Astrocyte (in vitro differentiated cells and primary cell): ENCODE results near the gene RAD21L1. TPM values are rescaled to one million over a fixed set of nuclear protein-coding genes. Genes with fewer than 3 reads are reported as not detected.
A peak's percentile ranks its signal among the peaks of the same experiment; 100 is the strongest.

Experiments
- DNase-seq: peaks from one replicate; pipeline ENCODE4 v3.0.0-alpha.2; 2010; ENCODE audit warnings: low read depth
- FAIRE-seq: peaks from 2 replicates; lab custom pipeline; 2011; peaks lifted over from hg19 to GRCh38; lab: Jason Lieb, UNC
- H2AFZ ChIP-seq: 2 replicates; pipeline ENCODE4 v1.6.0; 2012; ENCODE audit warnings: low read depth, low read length, inconsistent platforms
- H3K27ac ChIP-seq: 2 replicates; pipeline ENCODE4 v1.5.1; 2011; ENCODE audit warnings: low read depth, low read length, inconsistent platforms
- H3K27me3 ChIP-seq: 2 replicates; pipeline ENCODE4 v1.6.0; 2011; ENCODE audit warnings: low read length, inconsistent platforms; ENCODE audit not compliant: insufficient read depth
- H3K36me3 ChIP-seq: 2 replicates; pipeline ENCODE4 v1.5.1; 2011; ENCODE audit warnings: low read length, inconsistent platforms; ENCODE audit not compliant: insufficient read depth
- H3K4me1 ChIP-seq: 2 replicates; pipeline ENCODE4 v1.5.1; 2011; ENCODE audit warnings: low read length, inconsistent platforms; ENCODE audit not compliant: insufficient read depth
- H3K4me2 ChIP-seq: 2 replicates; pipeline ENCODE4 v1.6.0; 2012; ENCODE audit warnings: low read length, inconsistent platforms
- H3K4me3 ChIP-seq: 2 replicates; pipeline ENCODE4 v1.5.1; 2011; ENCODE audit warnings: low read depth, mild to moderate bottlenecking, low read length, inconsistent platforms; ENCODE audit not compliant: insufficient read depth
- H3K79me2 ChIP-seq: 2 replicates; pipeline ENCODE4 v1.6.0; 2012; ENCODE audit warnings: mild to moderate bottlenecking, low read length, inconsistent platforms; ENCODE audit not compliant: insufficient read depth
- H3K9ac ChIP-seq: 2 replicates; pipeline ENCODE4 v1.6.0; 2012; ENCODE audit warnings: mild to moderate bottlenecking, low read length, inconsistent platforms
- H3K9me3 ChIP-seq: 2 replicates; pipeline ENCODE4 v1.5.1; 2012; ENCODE audit warnings: low read depth, mild to moderate bottlenecking, low read length, inconsistent platforms; ENCODE audit not compliant: insufficient read depth
- H4K20me1 ChIP-seq: 2 replicates; pipeline ENCODE4 v1.6.0; 2012; ENCODE audit warnings: low read length, inconsistent platforms; ENCODE audit not compliant: insufficient read depth
- H3K27ac Mint-ChIP-seq: one replicate; pipeline ENCODE4 v1.8.0; 2021; ENCODE audit warnings: mild to moderate bottlenecking, mixed read lengths; ENCODE audit not compliant: unreplicated experiment
- H3K27me3 Mint-ChIP-seq: one replicate; pipeline ENCODE4 v1.8.0; 2021; ENCODE audit warnings: low read depth, mixed read lengths; ENCODE audit not compliant: unreplicated experiment
- H3K36me3 Mint-ChIP-seq: one replicate; pipeline ENCODE4 v1.8.0; 2021; ENCODE audit warnings: low read depth, mixed read lengths; ENCODE audit not compliant: unreplicated experiment
- H3K4me1 Mint-ChIP-seq: one replicate; pipeline ENCODE4 v1.8.0; 2021; ENCODE audit warnings: low read depth, mixed read lengths; ENCODE audit not compliant: unreplicated experiment
- H3K4me3 Mint-ChIP-seq: one replicate; pipeline ENCODE4 v1.8.0; 2021; ENCODE audit warnings: mild to moderate bottlenecking, moderate library complexity, mixed read lengths; ENCODE audit not compliant: unreplicated experiment
- H3K9me3 Mint-ChIP-seq: one replicate; pipeline ENCODE4 v1.8.0; 2021; ENCODE audit warnings: mild to moderate bottlenecking, mixed read lengths; ENCODE audit not compliant: unreplicated experiment
- CTCF ChIP-seq: IDR thresholded peaks from 2 replicates; pipeline ENCODE4 v1.5.1; 2011; ENCODE audit warnings: low read depth, mild to moderate bottlenecking, inconsistent platforms, low read length, moderate library complexity; ENCODE audit not compliant: insufficient read depth
- EZH2 ChIP-seq: IDR thresholded peaks from 2 replicates; pipeline ENCODE4 v1.6.1; 2012; ENCODE audit warnings: mild to moderate bottlenecking, low read length, inconsistent platforms; ENCODE audit not compliant: insufficient read depth
- total RNA-seq: library from RNA; stranded (reverse); gene quantifications from 2 replicates; pipeline ENCODE4 v1.2.1, GENCODE V29; 2021

The RAD21L1 gene
- total RNA-seq, 1 donor from 2014 or later, result not detected

- H3K4me3 Mint-ChIP-seq, result no peak overlapping the region
Observed at GRCh38 chr20:1183153-1183552, 42.7 kb upstream of the RAD21L1 start.

DNA sequence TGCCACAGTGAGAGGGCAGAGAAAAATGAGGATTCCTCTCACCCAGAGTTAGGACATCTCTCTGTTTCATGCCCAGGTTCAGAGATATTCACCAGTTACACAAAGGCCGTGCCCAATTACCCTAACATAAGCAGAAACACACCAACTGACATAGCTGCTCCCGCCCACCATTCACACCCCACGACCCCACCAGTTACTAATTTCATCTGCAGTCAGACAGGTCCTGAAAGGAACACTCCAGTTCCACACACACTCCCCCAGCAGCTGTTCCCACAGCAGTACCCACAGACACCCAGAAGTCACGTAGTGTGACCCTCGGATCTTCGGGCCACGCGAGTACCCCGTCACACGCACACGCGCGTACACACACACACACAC is 41.6 kb upstream of the RAD21L1 start:
- no peak overlapping the region for H3K4me2 ChIP-seq
- Mint-ChIP-seq H3K27ac (peak overlapping the region; percentile 48), H3K9me3 (peaks cover 4% of the 10 kb centered on the region), H3K4me3 (peak overlapping the region; percentile 87), H3K27me3 (peaks cover 34% of the 10 kb centered on the region), H3K36me3 (peaks cover 1% of the 10 kb centered on the region), H3K4me1 (no peaks in the 10 kb centered on the region)
- H4K20me1 ChIP-seq, result peaks cover 8% of the 10 kb centered on the region
- no peak overlapping the region for H2AFZ ChIP-seq
- FAIRE-seq (no peak), DNase-seq (no peak)
- no peak overlapping the region for H3K27ac ChIP-seq
- no peak for TF ChIP-seq CTCF
- no peak for TF ChIP-seq EZH2
- no peaks in the 10 kb centered on the region for H3K4me1 ChIP-seq
- H3K9ac ChIP-seq, result no peak overlapping the region
- H3K79me2 ChIP-seq, result no peaks in the 10 kb centered on the region
- no peak overlapping the region for H3K4me3 ChIP-seq
- H3K36me3 ChIP-seq, result no peaks in the 10 kb centered on the region
- H3K27me3 ChIP-seq, result peaks cover 45% of the 10 kb centered on the region
- no peaks in the 10 kb centered on the region for H3K9me3 ChIP-seq

More at GRCh38 chr20:1183153-1183552, 42.7 kb upstream of the RAD21L1 start:
- DNase-seq, result no peak
- Histone ChIP-seq H3K27me3 (peaks cover 38% of the 10 kb centered on the region), H3K4me3 (no peak overlapping the region), H3K4me1 (no peaks in the 10 kb centered on the region), H3K27ac (no peak overlapping the region), H2AFZ (no peak overlapping the region), H4K20me1 (peaks cover 8% of the 10 kb centered on the region), H3K36me3 (no peaks in the 10 kb centered on the region), H3K9ac (no peak overlapping the region), H3K4me2 (no peak overlapping the region), H3K79me2 (no peaks in the 10 kb centered on the region), H3K9me3 (no peaks in the 10 kb centered on the region)
- Mint-ChIP-seq H3K27ac (no peak overlapping the region), H3K27me3 (peaks cover 33% of the 10 kb centered on the region), H3K9me3 (peaks cover 4% of the 10 kb centered on the region), H3K4me1 (no peaks in the 10 kb centered on the region), H3K36me3 (peaks cover 1% of the 10 kb centered on the region)
- TF ChIP-seq EZH2 (no peak), CTCF (no peak)
- FAIRE-seq, result no peak

GRCh38 chr20:1184638-1185315 is 41.1 kb upstream of the RAD21L1 start, which contains the start of gene TMEM74B:
Gene TMEM74B, minus strand, starts transcription at chr20:1184981. Its CDS starts 1,180 bp downstream, at chr20:1183801.
- H3K4me1 ChIP-seq, result no peaks in the 10 kb centered on the region
- no peak within 1 kb of the TSS for H3K4me3 ChIP-seq
- Mint-ChIP-seq H3K4me1 (no peaks in the 10 kb centered on the region), H3K36me3 (peaks cover 1% of the 10 kb centered on the region), H3K4me3 (peak within 1 kb of the TSS; percentile 87), H3K9me3 (peaks cover 4% of the 10 kb centered on the region), H3K27ac (peak within 1 kb of the TSS; percentile 48), H3K27me3 (peaks cover 39% of the 10 kb centered on the region)
- TF ChIP-seq EZH2 (peak; percentile 93), CTCF (no peak)
- no peak within 1 kb of the TSS for H2AFZ ChIP-seq
- no peaks in the 10 kb centered on the region for H3K9me3 ChIP-seq
- no peaks in the 10 kb centered on the region for H3K79me2 ChIP-seq
- no peak for DNase-seq
- peaks cover 49% of the 10 kb centered on the region for H3K27me3 ChIP-seq
- no peak within 1 kb of the TSS for H3K27ac ChIP-seq
- peaks cover 8% of the 10 kb centered on the region for H4K20me1 ChIP-seq
- H3K4me2 ChIP-seq, result peak within 1 kb of the TSS; percentile 54
- H3K9ac ChIP-seq, result no peak within 1 kb of the TSS
- no peak for FAIRE-seq
- no peaks in the 10 kb centered on the region for H3K36me3 ChIP-seq
